ENCODE data around the gene VEGFB. TPM values are rescaled to one million over a fixed set of nuclear protein-coding genes. Genes with fewer than 3 reads are reported as not detected.

Gene VEGFB
- total RNA-seq, 2 donors from 2014 or later = 74.1 to 83.5 TPM

DNA sequence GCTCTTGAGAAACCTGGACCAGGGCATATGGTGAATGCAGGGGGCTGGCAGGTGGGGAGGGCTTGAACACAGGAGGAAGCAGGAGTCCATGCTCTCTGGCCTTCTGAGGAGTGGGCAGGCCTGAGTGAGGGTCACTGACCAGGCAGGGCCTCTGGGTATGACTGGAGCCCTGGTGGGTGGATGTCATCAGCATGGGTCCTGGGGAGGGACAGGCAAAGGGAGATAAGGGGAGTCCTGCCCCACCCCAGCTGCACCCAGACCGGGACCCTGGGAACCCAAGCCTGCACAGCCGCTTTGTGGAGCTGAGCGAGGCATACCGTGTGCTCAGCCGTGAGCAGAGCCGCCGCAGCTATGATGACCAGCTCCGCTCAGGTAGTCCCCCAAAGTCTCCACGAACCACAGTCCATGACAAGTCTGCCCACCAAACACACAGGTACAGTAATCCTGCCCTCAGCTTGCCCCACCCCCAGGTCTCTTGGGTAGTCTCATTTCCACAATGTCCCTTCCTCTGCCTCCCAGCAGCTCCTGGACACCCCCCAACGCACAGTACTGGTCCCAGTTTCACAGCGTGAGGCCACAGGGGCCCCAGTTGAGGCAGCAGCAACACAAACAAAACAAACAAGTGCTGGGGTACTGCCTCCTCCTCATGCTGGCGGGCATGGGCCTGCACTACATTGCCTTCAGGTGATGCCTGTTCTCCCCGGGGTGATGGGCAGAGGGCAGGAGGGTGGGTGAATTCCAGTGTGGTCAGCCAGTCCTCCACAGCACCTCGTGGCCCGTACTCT, 2.0 kb upstream of the VEGFB start:
- peaks cover 14% of the 10 kb centered on the region for H3K4me1 Mint-ChIP-seq
- H3K27ac Mint-ChIP-seq = peak overlapping the region; percentile 63
- no peaks in the 10 kb centered on the region for H3K9me3 Mint-ChIP-seq
- H3K36me3 Mint-ChIP-seq (ENCODE audit: low read depth) = peaks cover 46% of the 10 kb centered on the region
- peak overlapping the region; percentile 91 for H3K4me3 Mint-ChIP-seq
- ATAC-seq (replicated peaks) = no peak
- H3K27me3 Mint-ChIP-seq = no peaks in the 10 kb centered on the region

DNA sequence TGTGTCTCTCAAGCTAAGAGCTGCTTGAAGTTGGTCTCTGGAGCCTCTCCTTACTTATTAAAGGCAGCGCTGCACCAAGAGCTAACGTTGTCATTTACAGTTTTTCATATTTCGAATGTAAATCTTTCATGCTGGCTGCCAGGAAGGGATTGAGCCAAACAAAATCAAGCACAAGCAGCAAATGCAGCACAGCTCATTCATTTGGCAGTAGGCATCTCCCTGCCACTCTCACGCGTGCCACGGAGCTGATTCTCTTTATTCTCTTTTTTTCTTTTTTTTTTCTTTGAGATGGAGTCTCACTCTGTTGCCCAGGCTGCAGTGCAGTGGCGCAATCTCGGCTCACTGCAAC, 1.4 kb upstream of the VEGFB start:
- ATAC-seq (replicated peaks) = no peak
- Mint-ChIP-seq H3K36me3 (ENCODE audit: low read depth) (peaks cover 46% of the 10 kb centered on the region), H3K4me3 (peak overlapping the region; percentile 91), H3K27ac (no peak overlapping the region), H3K4me1 (peaks cover 18% of the 10 kb centered on the region), H3K9me3 (no peaks in the 10 kb centered on the region), H3K27me3 (no peaks in the 10 kb centered on the region)

DNA sequence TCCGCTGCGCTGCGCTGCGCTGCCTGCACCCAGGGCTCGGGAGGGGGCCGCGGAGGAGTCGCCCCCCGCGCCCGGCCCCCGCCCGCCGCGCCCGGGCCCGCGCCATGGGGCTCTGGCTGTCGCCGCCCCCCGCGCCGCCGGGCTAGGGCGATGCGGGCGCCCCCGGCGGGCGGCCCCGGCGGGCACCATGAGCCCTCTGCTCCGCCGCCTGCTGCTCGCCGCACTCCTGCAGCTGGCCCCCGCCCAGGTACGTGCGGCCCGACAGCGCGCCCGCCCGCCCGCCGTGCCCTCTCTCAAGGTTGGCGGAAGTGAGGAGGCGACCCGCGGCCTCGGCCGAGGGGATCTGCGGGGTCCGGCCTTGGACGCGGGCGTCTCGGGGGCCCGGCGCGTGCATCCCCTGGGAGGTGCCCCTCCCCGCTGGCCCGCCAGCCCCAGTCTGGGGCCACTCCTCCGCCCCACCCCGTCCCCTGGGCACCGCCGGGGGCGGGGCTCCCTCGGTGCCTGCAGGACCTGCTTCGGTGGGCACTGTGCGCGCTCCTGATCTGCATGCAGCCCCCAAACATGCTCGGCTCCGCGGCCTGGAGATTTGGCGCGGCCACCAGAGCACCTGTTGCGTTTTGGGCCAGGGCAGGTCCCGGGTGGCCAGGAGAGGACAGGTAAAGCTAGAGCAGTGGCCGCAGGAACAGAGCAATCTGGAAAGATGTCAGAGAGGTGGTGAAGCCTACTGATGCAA, 429 bp downstream of the VEGFB start:
- no peaks in the 10 kb centered on the region for H3K9me3 Mint-ChIP-seq
- ATAC-seq (replicated peaks) = peak; percentile 51
- H3K36me3 Mint-ChIP-seq (ENCODE audit: low read depth) = peaks cover 36% of the 10 kb centered on the region
- peak overlapping the region; percentile 87 for H3K27ac Mint-ChIP-seq
- peak overlapping the region; percentile 87 for H3K4me3 Mint-ChIP-seq
- H3K4me1 Mint-ChIP-seq = peaks cover 18% of the 10 kb centered on the region
- H3K27me3 Mint-ChIP-seq = no peaks in the 10 kb centered on the region

DNA sequence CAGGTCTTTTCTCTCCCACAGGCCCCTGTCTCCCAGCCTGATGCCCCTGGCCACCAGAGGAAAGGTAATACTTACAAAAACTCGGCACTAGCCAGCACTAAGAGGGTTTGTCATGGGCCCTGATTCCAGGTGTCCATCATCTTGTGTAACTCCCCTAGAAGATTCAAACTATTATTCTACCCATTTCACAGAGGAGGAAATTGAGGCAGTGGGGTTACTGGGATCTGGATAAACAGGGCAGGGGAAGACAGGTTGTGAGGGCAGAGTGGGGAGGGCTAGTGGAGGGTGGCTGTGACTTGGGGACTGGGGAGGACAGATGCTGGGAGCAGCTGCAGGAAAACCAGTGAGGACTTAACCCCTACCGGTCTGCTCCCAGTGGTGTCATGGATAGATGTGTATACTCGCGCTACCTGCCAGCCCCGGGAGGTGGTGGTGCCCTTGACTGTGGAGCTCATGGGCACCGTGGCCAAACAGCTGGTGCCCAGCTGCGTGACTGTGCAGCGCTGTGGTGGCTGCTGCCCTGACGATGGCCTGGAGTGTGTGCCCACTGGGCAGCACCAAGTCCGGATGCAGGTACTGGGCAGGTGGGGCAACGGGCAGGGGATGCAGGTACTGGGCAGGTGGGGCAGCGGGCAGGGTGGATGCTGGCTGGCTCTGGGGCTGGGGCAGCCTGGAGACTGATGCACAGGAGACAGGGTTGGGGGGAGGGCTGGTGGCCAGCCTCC, 1.2 kb downstream of the VEGFB start:
- peaks cover 40% of the 10 kb centered on the region for H3K36me3 Mint-ChIP-seq (ENCODE audit: low read depth)
- peak overlapping the region; percentile 87 for H3K27ac Mint-ChIP-seq
- peaks cover 23% of the 10 kb centered on the region for H3K4me1 Mint-ChIP-seq
- H3K9me3 Mint-ChIP-seq = no peaks in the 10 kb centered on the region
- no peaks in the 10 kb centered on the region for H3K27me3 Mint-ChIP-seq
- peak overlapping the region; percentile 87 for H3K4me3 Mint-ChIP-seq
- no peak for ATAC-seq (replicated peaks)

DNA sequence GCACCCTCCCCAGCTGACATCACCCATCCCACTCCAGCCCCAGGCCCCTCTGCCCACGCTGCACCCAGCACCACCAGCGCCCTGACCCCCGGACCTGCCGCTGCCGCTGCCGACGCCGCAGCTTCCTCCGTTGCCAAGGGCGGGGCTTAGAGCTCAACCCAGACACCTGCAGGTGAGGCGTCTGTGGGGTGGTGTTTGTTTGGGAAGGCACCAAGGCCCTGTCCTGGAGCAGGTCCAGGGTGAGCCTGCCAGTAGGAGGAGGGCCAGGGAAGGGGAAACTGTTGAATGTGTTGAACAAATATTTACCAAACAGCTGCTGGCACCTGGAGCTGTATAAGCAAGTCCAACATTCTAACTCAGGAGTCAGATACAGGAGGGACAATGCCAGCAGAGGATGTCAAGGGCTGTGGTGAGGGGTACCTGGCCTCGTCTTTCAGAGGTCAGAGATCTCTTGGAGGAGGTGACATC, 3.1 kb downstream of the VEGFB start:
- H3K27me3 Mint-ChIP-seq = no peaks in the 10 kb centered on the region
- H3K36me3 Mint-ChIP-seq (ENCODE audit: low read depth) = peaks cover 58% of the 10 kb centered on the region
- H3K9me3 Mint-ChIP-seq = no peaks in the 10 kb centered on the region
- no peak for ATAC-seq (replicated peaks)
- H3K4me3 Mint-ChIP-seq = peak overlapping the region; percentile 22
- H3K27ac Mint-ChIP-seq = peak overlapping the region; percentile 87
- peaks cover 18% of the 10 kb centered on the region for H3K4me1 Mint-ChIP-seq

DNA sequence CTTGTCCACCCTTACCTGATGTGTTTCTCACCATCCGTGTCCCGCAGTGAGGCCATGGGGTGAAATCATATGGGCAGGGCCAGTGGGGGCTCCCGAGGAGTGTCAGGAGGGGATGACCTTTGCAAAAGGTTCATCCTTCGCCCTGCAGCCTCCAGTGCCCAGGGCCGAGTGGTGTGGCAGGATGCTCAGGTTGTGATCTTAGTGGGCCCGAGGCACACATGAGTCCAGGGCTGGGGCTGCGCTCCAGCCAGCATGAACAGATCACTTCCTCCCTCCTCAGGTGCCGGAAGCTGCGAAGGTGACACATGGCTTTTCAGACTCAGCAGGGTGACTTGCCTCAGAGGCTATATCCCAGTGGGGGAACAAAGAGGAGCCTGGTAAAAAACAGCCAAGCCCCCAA, 3.7 kb downstream of the VEGFB start:
- no peak for ATAC-seq (replicated peaks)
- peak overlapping the region; percentile 87 for H3K27ac Mint-ChIP-seq
- peaks cover 18% of the 10 kb centered on the region for H3K4me1 Mint-ChIP-seq

DNA sequence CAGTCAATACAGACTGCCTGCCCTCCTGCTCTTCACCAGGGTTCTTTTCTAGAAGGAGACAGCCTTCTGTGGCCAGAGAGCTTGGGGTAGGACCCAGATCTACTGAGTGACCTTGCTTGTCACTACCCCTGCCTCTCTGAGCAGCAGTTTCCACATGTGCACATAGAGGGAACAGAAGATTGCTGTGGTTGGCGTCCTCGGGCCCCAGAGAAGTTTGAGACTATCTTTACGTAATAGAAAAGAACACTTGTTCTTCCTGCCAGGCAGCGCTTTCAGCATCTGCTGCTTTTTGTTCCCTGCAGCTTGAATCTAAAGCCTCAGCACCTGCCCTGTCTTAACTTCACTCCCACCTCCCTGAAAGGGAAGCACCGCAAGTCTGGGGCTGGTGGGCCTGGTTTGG, 4.6 kb downstream of the VEGFB start:
- no peak for ATAC-seq (replicated peaks)
- Mint-ChIP-seq H3K27ac (no peak overlapping the region), H3K36me3 (ENCODE audit: low read depth) (peaks cover 73% of the 10 kb centered on the region), H3K4me1 (peaks cover 18% of the 10 kb centered on the region), H3K9me3 (no peaks in the 10 kb centered on the region), H3K27me3 (no peaks in the 10 kb centered on the region), H3K4me3 (no peak overlapping the region)

More for the DNA sequence above, 3.7 kb downstream of the VEGFB start:
- Mint-ChIP-seq H3K4me3 (peak overlapping the region; percentile 22), H3K27me3 (no peaks in the 10 kb centered on the region), H3K9me3 (no peaks in the 10 kb centered on the region), H3K36me3 (ENCODE audit: low read depth) (peaks cover 64% of the 10 kb centered on the region)

DNA sequence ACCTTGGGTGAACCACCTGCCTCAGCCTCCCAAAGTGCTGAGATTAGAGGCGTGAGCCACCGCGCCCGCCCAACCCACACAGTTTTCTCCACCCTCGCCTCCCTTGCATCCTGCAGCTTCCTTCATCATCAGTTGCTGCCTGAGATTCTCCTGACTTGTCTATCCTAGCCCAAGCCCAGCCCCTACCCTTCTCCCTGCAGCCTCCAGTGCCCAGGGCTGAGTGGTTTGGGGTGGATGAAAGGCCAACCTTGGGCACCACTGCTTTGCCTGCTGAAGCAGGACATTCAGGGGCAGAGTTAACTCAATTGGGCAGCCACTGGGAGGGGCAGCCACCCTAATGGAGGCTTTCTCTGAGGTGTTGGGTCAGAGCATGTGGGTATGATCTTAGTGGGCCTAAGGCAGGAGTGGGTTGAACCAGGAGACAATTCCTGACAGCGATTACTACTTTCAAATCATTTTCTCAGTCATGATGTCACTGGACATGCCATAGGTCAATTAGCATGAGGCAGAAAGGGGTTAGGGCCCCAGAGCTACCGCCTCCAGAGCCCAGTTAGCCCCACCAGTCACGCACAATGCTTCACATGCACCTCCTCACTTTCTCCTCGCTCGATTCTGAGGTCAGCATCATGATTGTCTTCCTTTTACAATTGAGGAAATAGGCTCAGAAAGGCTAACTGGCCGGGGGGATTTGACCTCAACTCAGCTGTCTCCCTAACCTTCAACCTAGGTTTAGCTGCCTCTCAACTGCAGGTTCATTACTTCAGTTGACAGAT, 5.5 kb downstream of the VEGFB start:
- no peak for ATAC-seq (replicated peaks)
- Mint-ChIP-seq H3K4me3 (peak overlapping the region; percentile 95), H3K36me3 (ENCODE audit: low read depth) (peaks cover 81% of the 10 kb centered on the region), H3K27ac (peak overlapping the region; percentile 96), H3K27me3 (no peaks in the 10 kb centered on the region), H3K9me3 (no peaks in the 10 kb centered on the region), H3K4me1 (peaks cover 18% of the 10 kb centered on the region)

DNA sequence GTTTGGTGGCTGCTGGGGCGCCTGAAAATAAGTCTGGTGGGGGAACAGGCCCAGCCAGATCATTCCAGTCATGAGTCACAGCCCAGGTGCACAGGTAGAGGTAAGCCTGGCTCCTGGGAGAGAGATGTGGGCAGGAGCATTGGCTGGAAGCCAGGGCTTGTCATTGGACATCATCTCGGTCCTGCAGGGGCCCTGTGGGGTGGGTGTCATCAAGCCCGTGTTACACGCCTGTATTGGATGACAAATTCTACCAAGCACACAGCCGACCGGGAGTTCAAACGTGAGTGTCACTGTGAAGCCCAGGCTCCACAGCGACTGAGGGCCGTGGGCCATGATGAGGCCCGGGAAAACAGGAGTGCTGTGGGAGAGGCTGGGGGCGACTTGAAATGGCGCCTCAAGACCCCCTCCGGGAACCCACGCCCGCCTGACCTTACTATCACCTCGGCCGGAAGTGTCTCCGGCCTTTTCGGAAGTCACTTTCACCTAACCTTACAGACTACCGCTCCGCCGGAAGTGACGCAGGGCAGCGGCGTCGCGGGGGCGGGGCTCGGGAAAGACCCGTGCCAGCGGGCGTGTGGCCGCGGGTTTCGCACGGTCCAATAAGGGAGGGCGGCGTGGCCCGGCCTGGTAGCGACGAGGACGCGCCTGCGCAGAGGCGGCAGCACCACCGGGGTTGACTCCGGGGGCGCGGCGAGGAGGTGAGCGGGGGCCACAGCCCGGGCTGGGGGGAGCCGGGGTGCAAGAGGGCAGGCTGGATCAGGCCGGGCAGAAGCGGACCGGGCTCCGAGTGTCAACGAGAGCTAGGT, 6.3 kb downstream of the VEGFB start, which contains the start of gene FKBP2:
Gene FKBP2 (plus strand): TSS at position 661 of the 806 bp plus-strand sequence. CDS start 1,293 bp downstream, outside the sequence.
- Mint-ChIP-seq H3K27me3 (no peaks in the 10 kb centered on the region), H3K4me3 (peak within 1 kb of the TSS; percentile 95), H3K27ac (peak within 1 kb of the TSS; percentile 96), H3K4me1 (peaks cover 13% of the 10 kb centered on the region), H3K9me3 (no peaks in the 10 kb centered on the region), H3K36me3 (ENCODE audit: low read depth) (peaks cover 82% of the 10 kb centered on the region)
- peak; percentile 65 for ATAC-seq (replicated peaks)

DNA sequence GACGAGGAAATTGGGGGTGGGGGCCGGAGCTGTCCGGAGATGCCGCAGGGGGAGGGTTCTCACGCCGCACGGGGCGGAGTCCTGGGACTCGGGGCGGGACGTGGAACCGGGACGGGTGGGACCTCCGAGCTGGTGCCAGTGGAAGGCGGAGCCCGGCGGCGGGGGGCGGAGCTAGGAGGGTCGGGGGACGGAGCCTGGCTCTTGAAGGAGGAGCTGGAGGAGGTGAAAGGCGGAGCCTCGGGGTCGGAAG, 6.8 kb downstream of the VEGFB start:
- no peaks in the 10 kb centered on the region for H3K27me3 Mint-ChIP-seq
- H3K4me1 Mint-ChIP-seq = peaks cover 13% of the 10 kb centered on the region
- peak overlapping the region; percentile 96 for H3K27ac Mint-ChIP-seq
- peaks cover 85% of the 10 kb centered on the region for H3K36me3 Mint-ChIP-seq (ENCODE audit: low read depth)
- peak; percentile 84 for ATAC-seq (replicated peaks)
- peak overlapping the region; percentile 95 for H3K4me3 Mint-ChIP-seq
- no peaks in the 10 kb centered on the region for H3K9me3 Mint-ChIP-seq

DNA sequence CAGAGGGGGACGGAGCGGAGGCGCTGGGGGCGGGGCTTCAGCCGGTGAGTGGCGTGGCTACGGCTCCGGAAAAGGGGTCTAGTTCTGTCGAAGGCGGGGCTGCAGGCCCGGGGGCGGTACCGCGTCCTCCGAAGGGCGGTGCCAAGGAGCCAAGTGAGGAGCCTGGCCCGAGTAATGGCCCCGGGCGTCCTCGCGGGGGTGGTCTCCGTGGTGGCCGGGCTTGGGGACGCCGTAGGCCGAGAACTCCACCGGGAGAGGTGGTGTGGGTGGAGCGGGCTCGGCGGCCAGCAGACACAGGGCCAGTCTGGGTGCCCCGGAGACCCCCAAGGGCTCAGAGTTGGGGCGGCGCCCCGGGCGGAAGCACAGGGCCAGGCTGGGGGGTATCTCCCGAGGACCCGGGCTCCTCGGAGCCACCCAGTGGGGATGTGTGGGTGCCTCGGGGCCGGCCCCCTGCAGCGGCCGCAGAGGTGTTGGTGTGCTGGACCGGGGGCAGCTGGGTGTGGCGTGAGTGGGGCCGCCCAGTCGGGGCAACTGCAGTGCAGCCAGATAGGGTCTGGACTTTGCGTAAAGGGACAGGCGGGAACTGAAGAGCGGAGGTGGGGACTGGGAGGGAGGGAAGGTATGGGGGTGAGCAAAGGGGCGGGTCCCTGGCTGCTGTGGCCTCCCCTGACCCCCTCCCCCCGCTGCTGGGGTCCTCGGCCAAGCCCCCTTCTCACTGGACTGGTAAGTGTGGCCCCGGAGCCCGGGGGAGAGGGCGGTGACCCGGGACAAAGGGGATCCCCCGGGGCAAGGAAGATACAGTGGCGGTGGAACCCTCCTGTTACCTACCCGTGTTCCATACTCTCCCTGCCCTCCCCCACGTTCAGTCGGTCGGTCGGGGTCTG, 7.3 kb downstream of the VEGFB start:
- Mint-ChIP-seq H3K27me3 (no peaks in the 10 kb centered on the region), H3K27ac (peak overlapping the region; percentile 96), H3K36me3 (ENCODE audit: low read depth) (peaks cover 84% of the 10 kb centered on the region), H3K4me1 (peaks cover 13% of the 10 kb centered on the region), H3K9me3 (no peaks in the 10 kb centered on the region), H3K4me3 (peak overlapping the region; percentile 95)
- peak; percentile 0 for ATAC-seq (replicated peaks)

DNA sequence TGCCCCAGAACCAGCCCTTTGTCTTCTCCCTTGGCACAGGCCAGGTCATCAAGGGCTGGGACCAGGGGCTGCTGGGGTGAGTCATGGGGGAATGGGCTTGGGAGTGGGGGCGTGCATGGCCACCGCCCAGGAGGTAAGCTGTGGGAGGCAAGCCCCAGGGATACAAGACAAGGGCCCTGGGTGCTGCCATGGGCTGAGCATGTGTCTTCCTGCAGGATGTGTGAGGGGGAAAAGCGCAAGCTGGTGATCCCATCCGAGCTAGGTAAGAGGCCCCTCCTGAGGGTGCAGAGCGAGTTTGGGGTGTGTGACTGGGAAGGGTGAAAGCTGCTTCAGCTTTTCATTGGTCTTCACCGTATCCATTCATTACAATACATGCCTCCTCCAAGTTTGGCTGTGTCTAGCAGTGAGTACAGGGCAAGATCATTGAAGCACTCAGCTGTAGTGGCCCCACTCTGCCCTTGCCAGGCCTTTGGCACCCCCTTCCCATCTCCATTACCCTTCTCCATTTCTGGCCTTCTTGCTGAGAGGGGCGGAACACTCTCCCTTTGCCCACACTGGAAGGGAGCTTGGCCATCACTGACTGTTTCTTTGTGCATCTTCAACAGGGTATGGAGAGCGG, 9.0 kb downstream of the VEGFB start:
- ATAC-seq (replicated peaks) = no peak
- H3K4me1 Mint-ChIP-seq = peaks cover 9% of the 10 kb centered on the region
- peak overlapping the region; percentile 95 for H3K4me3 Mint-ChIP-seq
- H3K27ac Mint-ChIP-seq = no peak overlapping the region
- no peaks in the 10 kb centered on the region for H3K9me3 Mint-ChIP-seq
- H3K36me3 Mint-ChIP-seq (ENCODE audit: low read depth) = peaks cover 72% of the 10 kb centered on the region
- H3K27me3 Mint-ChIP-seq = no peaks in the 10 kb centered on the region
